GM12891 (cell line): ENCODE data around the gene NKIRAS2. TPM values are rescaled to one million over a fixed set of nuclear protein-coding genes. Genes with fewer than 3 reads are reported as not detected.
A peak's percentile ranks its signal among the peaks of the same experiment; 100 is the strongest.

Experiments
- DNase-seq: peaks from one replicate; pipeline ENCODE4 v3.0.0; 2011; ENCODE audit warnings: low spot score; ENCODE audit not compliant: insufficient read length
- FAIRE-seq: peaks from 2 replicates; lab custom pipeline; 2011; peaks lifted over from hg19 to GRCh38; lab: Jason Lieb, UNC
- PAX5 ChIP-seq: IDR thresholded peaks from 2 replicates; pipeline ENCODE4 v1.6.1; 2011; ENCODE audit warnings: low read length, moderate library complexity, mild to moderate bottlenecking; ENCODE audit not compliant: insufficient read depth, severe bottlenecking
- POLR2A ChIP-seq: IDR thresholded peaks from 2 replicates; pipeline ENCODE4 v1.6.1; 2011; ENCODE audit warnings: low read depth, low read length, control low read depth
- POLR2AphosphoS5 ChIP-seq: IDR thresholded peaks from 2 replicates; pipeline ENCODE4 v1.6.1; 2011; ENCODE audit warnings: low read depth, low read length, control low read depth
- POU2F2 ChIP-seq: IDR thresholded peaks from 2 replicates; pipeline ENCODE4 v1.6.1; 2011; ENCODE audit warnings: low read depth, mild to moderate bottlenecking, control low read depth, low read length, moderate library complexity
- SPI1 ChIP-seq: IDR thresholded peaks from 2 replicates; pipeline ENCODE4 v1.6.1; 2011; ENCODE audit warnings: low read depth, low read length, control low read depth
- TAF1 ChIP-seq: IDR thresholded peaks from 2 replicates; pipeline ENCODE4 v1.6.1; 2011; ENCODE audit warnings: low read depth, low read length, control low read depth
- polyA plus RNA-seq: library from polyadenylated mRNA; unstranded; fragments of >200 nt; gene quantifications from one replicate; pipeline ENCODE4 v1.2.1, GENCODE V29; 2012; ENCODE audit warnings: low read depth, missing spikeins, inconsistent platforms; ENCODE audit not compliant: missing spikeins

NKIRAS2 gene
- 22.6 TPM for polyA plus RNA-seq

- peak; percentile 86 for FAIRE-seq
- DNase-seq = peak; percentile 91
- TF ChIP-seq PAX5 (no peak), SPI1 (no peak), POU2F2 (no peak), TAF1 (peak; percentile 52), POLR2A (peak; percentile 69; the same call in 1 of the 2 replicates), POLR2AphosphoS5 (0 out of 2 replicates have a peak, but pooled peaks have one; percentile 32)
Observed at GRCh38 chr17:42019509-42020404, at the start of gene NKIRAS2. Gene NKIRAS2, plus strand, starts transcription at chr17:42020090. Its CDS starts 1,488 bp downstream, at chr17:42021578.

- peak; percentile 72 for TF ChIP-seq POLR2AphosphoS5
- no peak for TF ChIP-seq SPI1
- TF ChIP-seq POLR2A = peak; percentile 30; the same call in 1 of the 2 replicates
- DNase-seq = no peak
- peak; percentile 13 for FAIRE-seq
Observed at GRCh38 chr17:41970901-41971331, 49.0 kb upstream of the NKIRAS2 start.

- DNase-seq = no peak
- FAIRE-seq = no peak
- peak; percentile 24; the same call in 1 of the 2 replicates for TF ChIP-seq POLR2A
- no peak for TF ChIP-seq SPI1
- TF ChIP-seq POLR2AphosphoS5 = 0 out of 2 replicates have a peak, but pooled peaks have one; percentile 38
Observed at GRCh38 chr17:41971721-41972523, 48.0 kb upstream of the NKIRAS2 start.

GRCh38 chr17:41972571-41973407 is 47.1 kb upstream of the NKIRAS2 start:
- TF ChIP-seq PAX5 = no peak
- TF ChIP-seq TAF1 = no peak
- TF ChIP-seq SPI1 = no peak
- peak; percentile 19; the same call in 1 of the 2 replicates for TF ChIP-seq POLR2AphosphoS5
- peak; percentile 36; the same call in 1 of the 2 replicates for TF ChIP-seq POLR2A
- TF ChIP-seq POU2F2 = no peak
- DNase-seq = no peak
- peak; percentile 84 for FAIRE-seq

- no peak for FAIRE-seq
- TF ChIP-seq SPI1 (no peak), POU2F2 (no peak), POLR2A (no peak), PAX5 (no peak), TAF1 (no peak), POLR2AphosphoS5 (no peak)
- DNase-seq = no peak
Observed at GRCh38 chr17:41973408-41973811, 46.5 kb upstream of the NKIRAS2 start.

- no peak for FAIRE-seq
- TF ChIP-seq PAX5 = no peak
- 0 out of 2 replicates have a peak, but pooled peaks have one; percentile 7 for TF ChIP-seq POLR2A
- TF ChIP-seq TAF1 = no peak
Observed at GRCh38 chr17:41974031-41974430, 45.9 kb upstream of the NKIRAS2 start.

GRCh38 chr17:41974658-41975057 is 45.2 kb upstream of the NKIRAS2 start:
- DNase-seq (no peak), FAIRE-seq (no peak)
- TF ChIP-seq POLR2AphosphoS5 = no peak
- TF ChIP-seq POLR2A = no peak
- no peak for TF ChIP-seq POU2F2
- no peak for TF ChIP-seq TAF1
- TF ChIP-seq PAX5 = no peak
- no peak for TF ChIP-seq SPI1

More at GRCh38 chr17:41974031-41974430, 45.9 kb upstream of the NKIRAS2 start:
- DNase-seq = no peak

GRCh38 chr17:41975099-41976083 is 44.5 kb upstream of the NKIRAS2 start:
- FAIRE-seq = no peak

More at GRCh38 chr17:41975099-41976083, 44.5 kb upstream of the NKIRAS2 start:
- DNase-seq = no peak
- TF ChIP-seq POLR2AphosphoS5 (no peak), PAX5 (no peak), POU2F2 (no peak), POLR2A (no peak), TAF1 (no peak), SPI1 (no peak)
